ENCODE data around the gene SUB1.

- TF ChIP-seq CTCF (IDR thresholded peaks at IDR 0.05; ENCODE audit: low read length) (no peak), EZH2phosphoT487 (IDR thresholded peaks at IDR 0.05; ENCODE audit: low read length) (no peak), EZH2 (optimal IDR thresholded peaks at IDR 0.05; ENCODE audit: low read depth, low read length) (no peak)
Measured at GRCh38 chr5:32584646-32585045, 711 bp upstream of the SUB1 start.
